ENCODE data around the gene STAB2.

STAB2 gene

GRCh38 chr12:103771466-103771865 is 184.4 kb downstream of the STAB2 start:
- Histone ChIP-seq H3K36me3 (replicated peaks; ENCODE audit: low read depth, low read length) (no peaks in the 10 kb centered on the region), H3K4me3 (ENCODE audit: low read length) (no peak overlapping the region), H3K27me3 (ENCODE audit: low read depth, low read length) (no peaks in the 10 kb centered on the region), H4K20me1 (ENCODE audit: insufficient read depth, low read length) (no peaks in the 10 kb centered on the region), H3K79me2 (ENCODE audit: low read length) (no peaks in the 10 kb centered on the region), H3K9me3 (ENCODE audit: insufficient read depth, low read length) (no peaks in the 10 kb centered on the region), H3K4me1 (ENCODE audit: low read length) (no peaks in the 10 kb centered on the region), H2AFZ (ENCODE audit: low read depth, low read length) (no peak overlapping the region), H3K4me2 (ENCODE audit: low read length) (no peak overlapping the region), H3K9ac (ENCODE audit: low read length) (no peak overlapping the region), H3K27ac (ENCODE audit: low read length) (no peak overlapping the region)
- TF ChIP-seq, protein P1, sequence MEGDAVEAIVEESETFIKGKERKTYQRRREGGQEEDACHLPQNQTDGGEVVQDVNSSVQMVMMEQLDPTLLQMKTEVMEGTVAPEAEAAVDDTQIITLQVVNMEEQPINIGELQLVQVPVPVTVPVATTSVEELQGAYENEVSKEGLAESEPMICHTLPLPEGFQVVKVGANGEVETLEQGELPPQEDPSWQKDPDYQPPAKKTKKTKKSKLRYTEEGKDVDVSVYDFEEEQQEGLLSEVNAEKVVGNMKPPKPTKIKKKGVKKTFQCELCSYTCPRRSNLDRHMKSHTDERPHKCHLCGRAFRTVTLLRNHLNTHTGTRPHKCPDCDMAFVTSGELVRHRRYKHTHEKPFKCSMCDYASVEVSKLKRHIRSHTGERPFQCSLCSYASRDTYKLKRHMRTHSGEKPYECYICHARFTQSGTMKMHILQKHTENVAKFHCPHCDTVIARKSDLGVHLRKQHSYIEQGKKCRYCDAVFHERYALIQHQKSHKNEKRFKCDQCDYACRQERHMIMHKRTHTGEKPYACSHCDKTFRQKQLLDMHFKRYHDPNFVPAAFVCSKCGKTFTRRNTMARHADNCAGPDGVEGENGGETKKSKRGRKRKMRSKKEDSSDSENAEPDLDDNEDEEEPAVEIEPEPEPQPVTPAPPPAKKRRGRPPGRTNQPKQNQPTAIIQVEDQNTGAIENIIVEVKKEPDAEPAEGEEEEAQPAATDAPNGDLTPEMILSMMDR (IDR thresholded peaks at IDR 0.05; ENCODE audit: low read depth, low read length) = peak; percentile 41
- TF ChIP-seq EZH2phosphoT487 (IDR thresholded peaks at IDR 0.05; ENCODE audit: low read depth) = no peak

GRCh38 chr12:103772367-103773108 is 185.5 kb downstream of the STAB2 start:
- no peaks in the 10 kb centered on the region for H3K79me2 ChIP-seq (ENCODE audit: low read length)
- no peaks in the 10 kb centered on the region for H3K9me3 ChIP-seq (ENCODE audit: insufficient read depth, low read length)
- no peak overlapping the region for H3K4me2 ChIP-seq (ENCODE audit: low read length)
- no peak for TF ChIP-seq EZH2phosphoT487 (IDR thresholded peaks at IDR 0.05; ENCODE audit: low read depth)
- TF ChIP-seq, protein P1 (IDR thresholded peaks at IDR 0.05; ENCODE audit: low read depth, low read length) = no peak
- peaks cover 5% of the 10 kb centered on the region for H3K36me3 ChIP-seq (replicated peaks; ENCODE audit: low read depth, low read length)
- no peak overlapping the region for H2AFZ ChIP-seq (ENCODE audit: low read depth, low read length)
- no peaks in the 10 kb centered on the region for H3K4me1 ChIP-seq (ENCODE audit: low read length)
- H3K27me3 ChIP-seq (ENCODE audit: low read depth, low read length) = no peaks in the 10 kb centered on the region
- H3K9ac ChIP-seq (ENCODE audit: low read length) = no peak overlapping the region
- no peaks in the 10 kb centered on the region for H4K20me1 ChIP-seq (ENCODE audit: insufficient read depth, low read length)
- H3K27ac ChIP-seq (ENCODE audit: low read length) = no peak overlapping the region
- H3K4me3 ChIP-seq (ENCODE audit: low read length) = no peak overlapping the region

DNA sequence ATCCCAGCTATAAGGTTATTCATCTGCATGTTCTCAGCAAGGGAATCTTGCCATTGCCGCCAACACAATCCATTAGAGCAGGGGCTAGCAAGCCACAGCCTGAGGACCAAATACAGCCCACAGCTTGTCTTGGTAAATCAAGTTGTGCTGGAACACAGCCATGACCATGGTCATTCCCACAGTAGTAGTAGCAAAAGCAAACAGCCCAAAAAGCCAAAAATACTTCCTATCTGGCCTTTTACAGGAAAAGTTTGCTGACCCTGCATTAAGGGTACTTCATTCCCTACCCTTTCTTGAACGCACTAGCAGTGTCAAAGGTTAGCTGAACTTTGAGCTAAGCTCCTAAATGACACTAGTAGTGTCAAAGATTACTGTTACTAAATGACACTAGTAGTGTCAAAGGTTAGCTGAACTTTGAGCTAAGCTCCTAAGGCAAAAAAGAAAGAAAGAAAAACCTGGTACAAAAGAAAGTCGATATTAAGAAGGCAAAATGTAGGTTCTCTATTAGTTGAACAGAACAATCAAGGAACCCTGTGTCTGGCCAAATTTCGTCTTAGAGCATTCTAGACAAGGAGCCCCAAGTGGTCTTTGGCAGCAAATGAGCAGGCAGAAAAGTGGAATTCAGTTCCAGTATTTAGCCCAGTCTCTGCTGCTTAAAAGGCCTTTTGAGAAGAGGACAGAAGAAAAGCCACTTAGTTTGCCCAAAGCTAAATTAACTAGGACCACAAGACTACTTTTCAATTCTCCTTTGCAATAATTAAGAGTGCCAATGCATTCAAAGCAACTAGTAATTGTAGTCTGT is 186.2 kb downstream of the STAB2 start:
- H3K27me3 ChIP-seq (ENCODE audit: low read depth, low read length) = no peaks in the 10 kb centered on the region
- no peaks in the 10 kb centered on the region for H4K20me1 ChIP-seq (ENCODE audit: insufficient read depth, low read length)
- H3K79me2 ChIP-seq (ENCODE audit: low read length) = no peaks in the 10 kb centered on the region
- no peak for TF ChIP-seq EZH2phosphoT487 (IDR thresholded peaks at IDR 0.05; ENCODE audit: low read depth)
- TF ChIP-seq, protein P1 (IDR thresholded peaks at IDR 0.05; ENCODE audit: low read depth, low read length) = no peak
- peaks cover 7% of the 10 kb centered on the region for H3K36me3 ChIP-seq (replicated peaks; ENCODE audit: low read depth, low read length)
- H3K4me2 ChIP-seq (ENCODE audit: low read length) = no peak overlapping the region
- H3K9me3 ChIP-seq (ENCODE audit: insufficient read depth, low read length) = no peaks in the 10 kb centered on the region
- no peak overlapping the region for H3K27ac ChIP-seq (ENCODE audit: low read length)
- H2AFZ ChIP-seq (ENCODE audit: low read depth, low read length) = no peak overlapping the region
- H3K4me1 ChIP-seq (ENCODE audit: low read length) = no peaks in the 10 kb centered on the region
- no peak overlapping the region for H3K9ac ChIP-seq (ENCODE audit: low read length)
- H3K4me3 ChIP-seq (ENCODE audit: low read length) = no peak overlapping the region

DNA sequence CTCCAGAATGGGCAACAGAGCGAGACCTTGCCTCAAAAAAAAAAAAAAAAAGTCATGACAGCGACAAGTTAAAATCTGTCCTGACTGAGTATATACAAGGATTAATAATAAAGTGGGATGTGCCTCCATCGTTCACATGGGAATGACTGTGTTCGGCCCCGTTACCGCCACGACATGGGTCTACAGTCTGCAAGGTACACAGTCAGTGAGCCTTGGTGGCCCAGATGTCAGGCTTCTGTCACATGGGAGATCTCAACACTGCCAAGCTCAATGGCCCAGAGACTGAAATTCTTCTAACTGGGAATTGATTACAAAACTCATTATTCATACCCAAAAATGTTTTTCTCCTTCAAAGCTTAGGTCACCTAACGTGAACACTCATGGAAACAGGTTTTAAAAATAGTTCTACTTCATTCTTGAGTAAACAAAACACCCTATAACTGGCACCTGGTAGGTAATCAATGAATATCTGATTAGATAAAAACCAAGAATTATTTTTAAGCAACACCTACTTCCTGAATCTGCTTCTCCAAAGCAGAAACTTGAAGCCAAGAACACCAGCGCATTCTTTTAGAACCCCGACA is 188.0 kb downstream of the STAB2 start:
- H3K36me3 ChIP-seq (replicated peaks; ENCODE audit: low read depth, low read length) = peaks cover 12% of the 10 kb centered on the region
- H3K4me3 ChIP-seq (ENCODE audit: low read length) = no peak overlapping the region
- no peak overlapping the region for H3K9ac ChIP-seq (ENCODE audit: low read length)
- TF ChIP-seq EZH2phosphoT487 (IDR thresholded peaks at IDR 0.05; ENCODE audit: low read depth) = no peak
- TF ChIP-seq, protein P1 (IDR thresholded peaks at IDR 0.05; ENCODE audit: low read depth, low read length) = no peak
- no peak overlapping the region for H2AFZ ChIP-seq (ENCODE audit: low read depth, low read length)
- no peaks in the 10 kb centered on the region for H3K4me1 ChIP-seq (ENCODE audit: low read length)
- H3K9me3 ChIP-seq (ENCODE audit: insufficient read depth, low read length) = no peaks in the 10 kb centered on the region
- no peak overlapping the region for H3K4me2 ChIP-seq (ENCODE audit: low read length)
- H4K20me1 ChIP-seq (ENCODE audit: insufficient read depth, low read length) = no peaks in the 10 kb centered on the region
- H3K27me3 ChIP-seq (ENCODE audit: low read depth, low read length) = no peaks in the 10 kb centered on the region
- no peak overlapping the region for H3K27ac ChIP-seq (ENCODE audit: low read length)
- no peaks in the 10 kb centered on the region for H3K79me2 ChIP-seq (ENCODE audit: low read length)
